Measurements from ENCODE around the gene ZNF77. TPM values are rescaled to one million over a fixed set of nuclear protein-coding genes. Genes with fewer than 3 reads are reported as not detected.

Gene ZNF77
- total and polyA plus RNA-seq, 10 of the 15 experiments (the other 5 are each of a cell fraction or from before 2014, with no cell fraction given) = 1.9 to 4.7 (median 3.0) TPM

DNA sequence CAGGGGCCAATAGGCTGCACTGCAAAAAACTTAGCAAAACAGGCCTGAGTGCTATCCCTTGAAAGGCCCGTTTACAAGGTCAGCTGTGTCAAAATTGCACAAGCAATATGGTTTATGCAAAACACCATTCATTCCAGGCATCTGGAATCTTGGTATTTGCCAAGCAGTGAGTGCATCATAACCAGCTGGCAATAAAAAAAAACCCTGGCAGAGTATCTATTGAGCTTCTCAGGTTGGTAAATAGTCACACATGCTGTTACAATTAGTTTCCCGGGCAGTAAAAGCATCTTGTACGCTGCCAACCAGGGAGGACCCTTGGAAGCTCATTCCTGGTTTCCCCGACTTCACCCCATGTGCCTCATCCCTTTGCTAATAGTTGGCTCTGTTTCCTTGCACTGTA lies 21.3 kb downstream of the ZNF77 start:
- TF ChIP-seq SMC3 (IDR thresholded peaks at IDR 0.05; ENCODE audit: borderline replicate concordance, low read length) (no peak), MEF2A (IDR thresholded peaks at IDR 0.05; ENCODE audit: insufficient read depth, low read depth, low read length) (no peak), SPI1 (IDR thresholded peaks at IDR 0.05; ENCODE audit: borderline replicate concordance, insufficient read depth, low read depth, low read length) (no peak), FOXK2 (IDR thresholded peaks at IDR 0.05) (no peak), SMAD1 (IDR thresholded peaks at IDR 0.05; ENCODE audit: low read depth, partially characterized antibody) (no peak), SREBF1 (IDR thresholded peaks at IDR 0.05; ENCODE audit: low read length) (no peak), CHD2 (IDR thresholded peaks at IDR 0.05; ENCODE audit: borderline replicate concordance, low read depth, low read length) (no peak)
- no peaks in the 10 kb centered on the region for H4K20me1 ChIP-seq (ENCODE audit: control insufficient read depth, insufficient read depth)
- ATAC-seq (no peak), FAIRE-seq (no peak), DNase-seq (ENCODE audit: low read depth, low spot score) (no peak)
- RAD21 ChIA-PET (ENCODE audit: unreplicated experiment) = no interaction called here
- peaks cover 4% of the 10 kb centered on the region; the same call in 2 of the 3 replicates for H3K9me3 ChIP-seq (replicated peaks; ENCODE audit: control insufficient read depth, insufficient read depth, low read length)
- no TSS peak for BruUV-seq (replicated peaks)
- H3K36me3 ChIP-seq (ENCODE audit: control insufficient read depth in 2 of 2, insufficient read depth in 2 of 2, low read length in 1 of 2) = peaks cover 0 to 8% of the 10 kb centered on the region in 2 experiments; a peak in 3 of 4 replicates
- no peaks in the 10 kb centered on the region for H3K27me3 ChIP-seq (replicated peaks in 1 of 2; ENCODE audit: control insufficient read depth in 2 of 2, insufficient read depth in 2 of 2, low read length in 1 of 2)
- no peak overlapping the region for H3K4me2 ChIP-seq (ENCODE audit: control insufficient read depth, insufficient read depth)
- CTCF ChIA-PET = interaction anchor here (1.3 to 2.3 kb wide), 3 partner anchors 10 to 275 kb away, joined by 3 to 13 read pairs (median 6); no protein-coding TSS in a partner anchor
- intact Hi-C loops (cut with micrococcal nuclease; ENCODE audit: unreplicated experiment) = no loop called here
- no peak overlapping the region for H3K27ac ChIP-seq (ENCODE audit: control insufficient read depth, insufficient read depth)
- in situ Hi-C loops (cut with MboI) = no loop called here
- POLR2A ChIA-PET = no interaction called here
- no peak overlapping the region for H3K9ac ChIP-seq (ENCODE audit: control insufficient read depth, insufficient read depth, low read length)
- WGBS (ENCODE audit: insufficient coverage, insufficient replicate concordance, low lambda C conversion rate, missing lambda C conversion rate) = 95% methylated on average over 4 of the region's 4 CpGs
- H3K4me3 ChIP-seq = no peak overlapping the region
- no peaks in the 10 kb centered on the region for H3K79me2 ChIP-seq (ENCODE audit: control insufficient read depth, insufficient read depth, low read length)
- SMC1A ChIA-PET (ENCODE audit: uncharacterized antibody, unreplicated experiment) = interaction anchor here (0.9 to 1.3 kb wide), 3 partner anchors 11 to 27 kb away, joined by 3 read pairs; no protein-coding TSS in a partner anchor
- no peaks in the 10 kb centered on the region for H3K4me1 ChIP-seq (ENCODE audit: control insufficient read depth, insufficient read depth, low read length)
- no peak overlapping the region for H2AFZ ChIP-seq (ENCODE audit: control insufficient read depth, low read depth, low read length)

DNA sequence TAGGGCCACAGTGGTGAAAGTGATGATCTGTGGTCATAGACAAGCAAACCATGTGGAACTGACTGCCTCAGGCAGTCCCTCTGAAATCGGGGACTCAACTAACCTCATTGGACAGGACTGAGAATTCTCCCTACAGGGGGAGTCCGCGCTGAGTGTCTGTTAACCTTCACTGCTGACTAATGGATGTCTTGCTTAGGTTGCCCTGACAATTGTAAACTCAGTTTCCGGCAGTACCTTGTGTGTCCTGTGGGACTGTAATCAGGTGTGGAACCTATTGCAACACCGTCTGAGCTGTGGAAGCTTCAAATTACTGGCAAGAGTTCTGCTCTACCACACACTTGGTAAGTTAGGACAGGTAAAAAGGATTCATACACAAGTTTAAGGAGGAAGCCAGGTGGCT lies 21.8 kb downstream of the ZNF77 start:
- ChIA-PET RAD21 (ENCODE audit: unreplicated experiment) (no interaction called here), SMC1A (ENCODE audit: uncharacterized antibody, unreplicated experiment) (no interaction called here), CTCF (interaction anchor here (1.8 to 2.3 kb wide), 2 partner anchors 36 to 275 kb away, joined by 6 to 13 read pairs; no protein-coding TSS in a partner anchor), POLR2A (no interaction called here)
- H3K4me2 ChIP-seq (ENCODE audit: control insufficient read depth, insufficient read depth) = no peak overlapping the region
- 89% methylated on average over 5 of the region's 5 CpGs for WGBS (ENCODE audit: insufficient coverage, insufficient replicate concordance, low lambda C conversion rate, missing lambda C conversion rate)
- H3K9me3 ChIP-seq (replicated peaks; ENCODE audit: control insufficient read depth, insufficient read depth, low read length) = peaks cover 4% of the 10 kb centered on the region; the same call in 2 of the 3 replicates
- no peaks in the 10 kb centered on the region for H4K20me1 ChIP-seq (ENCODE audit: control insufficient read depth, insufficient read depth)
- peak; percentile 28; the same call in 2 of the 3 replicates for ATAC-seq
- DNase-seq (ENCODE audit: low read depth, low spot score) = no peak
- peaks cover 2 to 8% of the 10 kb centered on the region in 2 experiments for H3K36me3 ChIP-seq (ENCODE audit: control insufficient read depth in 2 of 2, insufficient read depth in 2 of 2, low read length in 1 of 2)
- no TSS peak for BruUV-seq (replicated peaks)
- no peak for FAIRE-seq
- H3K79me2 ChIP-seq (ENCODE audit: control insufficient read depth, insufficient read depth, low read length) = no peaks in the 10 kb centered on the region
- no peak overlapping the region for H2AFZ ChIP-seq (ENCODE audit: control insufficient read depth, low read depth, low read length)
- H3K4me3 ChIP-seq = no peak overlapping the region
- H3K4me1 ChIP-seq (ENCODE audit: control insufficient read depth, insufficient read depth, low read length) = no peaks in the 10 kb centered on the region
- H3K27ac ChIP-seq (ENCODE audit: control insufficient read depth, insufficient read depth) = no peak overlapping the region
- in situ Hi-C loops (cut with MboI) = no loop called here
- H3K27me3 ChIP-seq (replicated peaks in 1 of 2; ENCODE audit: control insufficient read depth in 2 of 2, insufficient read depth in 2 of 2, low read length in 1 of 2) = no peaks in the 10 kb centered on the region
- intact Hi-C loops (cut with micrococcal nuclease; ENCODE audit: unreplicated experiment) = no loop called here
- H3K9ac ChIP-seq (ENCODE audit: control insufficient read depth, insufficient read depth, low read length) = no peak overlapping the region
- TF ChIP-seq NRF1 (conservative IDR thresholded peaks at IDR 0.05; ENCODE audit: low read depth, low read length) (no peak), SP1 (IDR thresholded peaks at IDR 0.05; ENCODE audit: low read depth, low read length) (no peak), POLR2AphosphoS2 (IDR thresholded peaks at IDR 0.05; ENCODE audit: low read depth, low read length) (no peak), BRCA1 (IDR thresholded peaks at IDR 0.05; ENCODE audit: low read depth, low read length) (no peak), TBL1XR1 (IDR thresholded peaks at IDR 0.05; ENCODE audit: low read depth, low read length) (no peak), MEF2B (IDR thresholded peaks at IDR 0.05; ENCODE audit: partially characterized antibody, poor library complexity, severe bottlenecking) (no peak), CBFB (IDR thresholded peaks at IDR 0.05; ENCODE audit: low read depth) (no peak), NFXL1 (IDR thresholded peaks at IDR 0.05; ENCODE audit: borderline replicate concordance) (no peak), KAT2A (conservative IDR thresholded peaks at IDR 0.05; ENCODE audit: control insufficient read depth, low read depth, low read length) (no peak), ZSCAN29 (IDR thresholded peaks at IDR 0.05) (no peak), JUNB (IDR thresholded peaks at IDR 0.05) (no peak), TCF3 (IDR thresholded peaks at IDR 0.05; ENCODE audit: borderline replicate concordance, insufficient read depth, low read depth, low read length) (no peak)
- TF ChIP-seq, protein P1, sequence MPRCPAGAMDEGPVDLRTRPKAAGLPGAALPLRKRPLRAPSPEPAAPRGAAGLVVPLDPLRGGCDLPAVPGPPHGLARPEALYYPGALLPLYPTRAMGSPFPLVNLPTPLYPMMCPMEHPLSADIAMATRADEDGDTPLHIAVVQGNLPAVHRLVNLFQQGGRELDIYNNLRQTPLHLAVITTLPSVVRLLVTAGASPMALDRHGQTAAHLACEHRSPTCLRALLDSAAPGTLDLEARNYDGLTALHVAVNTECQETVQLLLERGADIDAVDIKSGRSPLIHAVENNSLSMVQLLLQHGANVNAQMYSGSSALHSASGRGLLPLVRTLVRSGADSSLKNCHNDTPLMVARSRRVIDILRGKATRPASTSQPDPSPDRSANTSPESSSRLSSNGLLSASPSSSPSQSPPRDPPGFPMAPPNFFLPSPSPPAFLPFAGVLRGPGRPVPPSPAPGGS (IDR thresholded peaks at IDR 0.05; ENCODE audit: borderline replicate concordance, insufficient read depth, low read depth, low read length, poor library complexity, severe bottlenecking) = no peak

All from GM12878 (cell line).